HepG2 (cell line): ENCODE results near the gene TSPYL4. TPM values are rescaled to one million over a fixed set of nuclear protein-coding genes. Genes with fewer than 3 reads are reported as not detected.

Experiments
- ATAC-seq: fragments of 200-7000 bp; cut with Tn5 transposase; 3 replicates; pipeline ENCODE4 v1.9.1; 2020; ENCODE audit warnings: mild to moderate bottlenecking, moderate library complexity
- BruUV-seq: library from RNA; stranded (reverse); fragments of 400-500 nt; replicated peaks from 2 replicates; lab custom pipeline; 2021; lab: Mats Ljungman, UMichigan
- CTCF ChIA-PET: fragments of 300-600 bp; formaldehyde crosslinking; extraction: SDS; loops from one replicate; lab custom pipeline; 2021; ENCODE audit warnings: low total read pairs, inconsistent platforms, low intra/inter-chr PET ratio; lab: Yijun Ruan, JAX
- POLR2A ChIA-PET: fragments of 350-600 bp; sonication (Branson Sonifier 250); formaldehyde crosslinking; loops from one replicate; lab custom pipeline; 2020; ENCODE audit warnings: antibody characterized with exemption, inconsistent platforms; lab: Yijun Ruan, JAX
- DNase-seq: peaks from one replicate; pipeline ENCODE4 v3.0.0-alpha.2; 2015; ENCODE audit warnings: low spot score
- FAIRE-seq: peaks from 3 replicates; lab custom pipeline; 2011; peaks lifted over from hg19 to GRCh38; lab: Jason Lieb, UNC
- H2AFZ ChIP-seq: one replicate; pipeline ENCODE4 v1.6.1; 2011; ENCODE audit warnings: low read length, inconsistent platforms
- H3K27ac ChIP-seq: fragments of 300-600 bp; 3 replicates; pipeline ENCODE4 v1.8.0; 2011; ENCODE audit warnings: mixed run types, mild to moderate bottlenecking, mixed read lengths, low read length, inconsistent platforms; ENCODE audit not compliant: insufficient read depth; ENCODE audit errors: extremely low read length
- H3K27me3 ChIP-seq, 2 experiments: fragments of 200-600 bp in 1 of 2; 2 replicates in 1 of 2; 3 replicates in 1 of 2; pipeline versions ENCODE4 v1.6.0 to v1.8.0; 2011; ENCODE audit warnings: low read length in 2 of 2, mild to moderate bottlenecking in 2 of 2, moderate library complexity in 2 of 2, inconsistent platforms in 1 of 2; ENCODE audit not compliant: insufficient read depth in 2 of 2, control insufficient read depth in 1 of 2
- H3K36me3 ChIP-seq, 2 experiments: fragments of 200-600 bp in 1 of 2; replicated peaks in 1 of 2; 2 replicates in 1 of 2; 3 replicates in 1 of 2; pipeline versions ENCODE4 v1.5.1 to v1.8.0; 2011; ENCODE audit warnings: low read length in 2 of 2, inconsistent platforms in 1 of 2; ENCODE audit not compliant: insufficient read depth in 2 of 2, control insufficient read depth in 1 of 2
- H3K4me1 ChIP-seq: 2 replicates; pipeline ENCODE4 v1.5.1; 2012; ENCODE audit warnings: low read length, inconsistent platforms; ENCODE audit not compliant: insufficient read depth
- H3K4me2 ChIP-seq: 2 replicates; pipeline ENCODE4 v1.6.0; 2011; ENCODE audit warnings: low read depth, low read length, inconsistent platforms
- H3K4me3 ChIP-seq, 3 experiments: fragments of 200-600 bp in 1 of 3; sonication (generic), shearing (Covaris generic) in 1 of 3; replicated peaks in 1 of 3; 2 replicates each; pipeline ENCODE4 v1.5.1; 2011 to 2016; ENCODE audit warnings: low read length in 3 of 3, inconsistent platforms in 2 of 3, low read depth in 2 of 3, mild to moderate bottlenecking in 2 of 3, control low read depth in 1 of 3, mixed read lengths in 1 of 3; ENCODE audit not compliant: insufficient read depth in 1 of 3
- H3K79me2 ChIP-seq: one replicate; pipeline ENCODE4 v1.6.1; 2011; ENCODE audit warnings: low read length, inconsistent platforms; ENCODE audit not compliant: insufficient read depth
- H3K9ac ChIP-seq: 2 replicates; pipeline ENCODE4 v1.6.0; 2011; ENCODE audit warnings: mild to moderate bottlenecking, low read depth, low read length, inconsistent platforms; ENCODE audit not compliant: insufficient read depth
- H3K9me3 ChIP-seq: 2 replicates; pipeline ENCODE4 v1.5.1; 2012; ENCODE audit warnings: mild to moderate bottlenecking, low read length
- H4K20me1 ChIP-seq: 2 replicates; pipeline ENCODE4 v1.6.0; 2011; ENCODE audit warnings: inconsistent platforms, mild to moderate bottlenecking, low read length, moderate library complexity; ENCODE audit not compliant: insufficient read depth
- ATF4 ChIP-seq, 2 experiments: fragments of 450-650 bp in 1 of 2; sonication (generic) in 1 of 2; formaldehyde crosslinking; IDR thresholded peaks; 2 replicates each; pipeline versions ENCODE4 v1.5.0 to v1.8.0; 2020 to 2022; ENCODE audit warnings: mild to moderate bottlenecking in 1 of 2, missing genetic modification reagents in 1 of 2
- HMGXB4 ChIP-seq, 2 experiments: sonication (generic) in 1 of 2; formaldehyde crosslinking in 1 of 2; IDR thresholded peaks; 2 replicates each; pipeline versions ENCODE4 v1.4.0 to v1.6.1; 2018 to 2020; ENCODE audit warnings: missing genetic modification reagents in 2 of 2, borderline replicate concordance in 1 of 2, low read depth in 1 of 2, mild to moderate bottlenecking in 1 of 2, missing biosample characterization in 1 of 2
- KDM4B ChIP-seq: sonication (generic); formaldehyde crosslinking; IDR thresholded peaks from 2 replicates; pipeline ENCODE4 v1.4.0; 2020; ENCODE audit warnings: missing genetic modification reagents
- RFX1 ChIP-seq: fragments of 450-650 bp; IDR thresholded peaks from 2 replicates; pipeline ENCODE4 v1.6.1; 2017
- SNAI1 ChIP-seq: sonication (generic); formaldehyde crosslinking; IDR thresholded peaks from 2 replicates; pipeline ENCODE4 v1.5.0; 2020; ENCODE audit warnings: mild to moderate bottlenecking, missing genetic modification reagents, borderline replicate concordance
- ZNF296 ChIP-seq: sonication (generic); formaldehyde crosslinking; conservative IDR thresholded peaks from 2 replicates; pipeline ENCODE4 v1.5.0; 2020; ENCODE audit warnings: mild to moderate bottlenecking, missing genetic modification reagents
- ZNF407 ChIP-seq: sonication (generic); formaldehyde crosslinking; IDR thresholded peaks from one replicate; pipeline ENCODE4 v1.5.1; 2020; ENCODE audit warnings: mild to moderate bottlenecking, missing genetic modification reagents; ENCODE audit errors: not compliant biosample characterization
- ZUFSP ChIP-seq: sonication (generic); formaldehyde crosslinking; IDR thresholded peaks from 2 replicates; pipeline ENCODE4 v1.9.0; 2021; ENCODE audit warnings: missing genetic modification reagents, mild to moderate bottlenecking, borderline replicate concordance
- WGBS: methylation state at CpG from one replicate; pipeline ENCODE4 v1.1.6; 2017; ENCODE audit warnings: low lambda C conversion rate; 5-methylcytosine and 5-hydroxymethylcytosine counted together
- in situ Hi-C: cut with HindIII; loops from 2 replicates; pipeline ENCODE4 v1.10.0; 2017; ENCODE audit warnings: low pct_unique_long_range_greater_than_20kb; ENCODE audit not compliant: extremely low pct_ligation_motif_present
- intact Hi-C: fragments of 100-400 bp; cut with micrococcal nuclease; formaldehyde crosslinking; loops from one replicate; pipeline ENCODE4 v1.10.0; 2022; ENCODE audit not compliant: unreplicated experiment
- polyA plus RNA-seq, 8 experiments: library from polyadenylated mRNA; depleted of rRNA in 3 of 8; stranded (reverse) in 7 of 8; unstranded in 1 of 8; fragments of >200 nt; fragmentation: Illumina TruSeq in 4 of 8; extraction: Trizol in 4 of 8; gene quantifications; 2 replicates each; pipeline versions ENCODE4 v1.2.1 to v1.2.3, GENCODE V29; 2011 to 2016; ENCODE audit warnings: low read depth in 4 of 8, missing spikeins in 1 of 8, mixed read lengths in 1 of 8; ENCODE audit not compliant: insufficient read depth in 1 of 8
- total RNA-seq, 5 experiments: library from RNA; depleted of rRNA; stranded (reverse); fragments of >200 nt; fragmentation: Illumina TruSeq; extraction: Trizol; gene quantifications; 2 replicates each; pipeline ENCODE4 v1.2.3, GENCODE V29; 2016; ENCODE audit warnings: low read depth in 1 of 5

The TSPYL4 gene
- total and polyA plus RNA-seq, 2 of the 13 experiments (the other 11 are each of a cell fraction or from before 2014, with no cell fraction given): 18.0 to 19.7 TPM

- TF ChIP-seq ATF4 (CRISPR knock-in tag; IDR thresholded peaks at IDR 0.05): no peak
- no peak for TF ChIP-seq SNAI1 (CRISPR knock-in tag)
- TF ChIP-seq RFX1: peak; percentile 70
- no peak for TF ChIP-seq KDM4B (CRISPR knock-in tag)
Measured at GRCh38 chr6:116229287-116229913, 24.5 kb downstream of the TSPYL4 start (continued).

- no peaks in the 10 kb centered on the region for H3K27me3 ChIP-seq
- peaks cover 0 to 3% of the 10 kb centered on the region in 2 experiments; a peak in 4 of 5 replicates for H3K36me3 ChIP-seq
- H2AFZ ChIP-seq: no peak overlapping the region
- no peaks in the 10 kb centered on the region for H3K79me2 ChIP-seq
- 97% methylated on average over 3 of the region's 3 CpGs for WGBS
- no peak overlapping the region for H3K4me2 ChIP-seq
- intact Hi-C loops: no loop called here
- no peak for FAIRE-seq
- no peak for DNase-seq
- no peaks in the 10 kb centered on the region for H3K9me3 ChIP-seq
- CTCF ChIA-PET: no interaction called here
- no peaks in the 10 kb centered on the region for H4K20me1 ChIP-seq
- H3K27ac ChIP-seq: no peak overlapping the region
- no peak for ATAC-seq
- in situ Hi-C loops: no loop called here
- H3K4me3 ChIP-seq: no peak overlapping the region
- BruUV-seq: no TSS peak
- POLR2A ChIA-PET: no interaction called here
- H3K4me1 ChIP-seq: no peaks in the 10 kb centered on the region
- no peak overlapping the region for H3K9ac ChIP-seq
- TF ChIP-seq ZNF296 (CRISPR knock-in tag) (no peak), HMGXB4 (CRISPR knock-in tag; IDR thresholded peaks at IDR 0.05; ENCODE audit: borderline replicate concordance in 1 of 2, low read depth in 1 of 2) (no peak), ZNF407 (no peak), ZUFSP (no peak)
Measured at GRCh38 chr6:116223355-116223754, 30.5 kb downstream of the TSPYL4 start.
